Measurements from ENCODE around the gene TRIM47. TPM values are rescaled to one million over a fixed set of nuclear protein-coding genes. Genes with fewer than 3 reads are reported as not detected.

Gene TRIM47
- total RNA-seq, 2 experiments from 2014 or later = 25.9 to 41.9 TPM

DNA sequence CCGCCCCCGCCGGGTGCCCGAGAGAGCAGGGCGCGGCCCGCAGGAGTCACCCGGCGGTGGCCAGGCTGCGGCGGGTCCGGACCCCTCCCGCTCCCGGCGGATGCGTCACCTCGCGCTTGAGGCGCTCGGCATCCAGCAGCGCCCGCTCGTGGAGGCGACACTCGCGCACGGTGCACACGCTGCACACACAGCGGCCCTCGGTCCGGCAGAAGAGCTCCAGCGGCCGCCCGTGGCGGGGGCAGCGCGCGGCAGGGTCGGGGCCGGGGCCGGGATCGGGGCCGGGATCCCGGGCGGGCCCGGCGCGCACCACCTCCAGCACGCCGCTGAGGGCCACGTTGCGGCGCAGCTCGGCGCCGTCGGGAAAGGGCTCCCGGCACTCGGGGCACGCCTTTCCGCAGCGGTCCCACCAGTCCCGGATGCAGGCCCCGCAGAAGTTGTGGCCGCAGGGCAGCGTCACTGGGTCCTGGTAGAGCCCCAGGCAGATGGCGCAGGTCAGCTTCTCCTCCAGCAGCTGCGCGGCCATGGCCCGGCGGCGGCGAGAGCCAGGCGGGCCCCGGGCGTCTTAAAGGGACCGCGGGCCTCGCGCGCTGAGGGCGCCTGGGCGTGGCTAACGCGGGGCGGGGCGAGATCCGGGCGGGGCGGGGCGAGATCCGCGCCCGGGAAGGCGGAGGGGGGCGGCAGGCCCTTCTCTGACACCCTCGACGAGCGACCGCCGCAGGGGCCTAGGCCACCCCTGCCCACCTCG is 18.2 kb upstream of the TRIM47 start, which contains the start of gene TRIM65:
TRIM65 (minus strand) TSS at position 537 of the 745 bp plus-strand sequence; CDS start at position 523, 14 bp downstream.
- Histone ChIP-seq H4K20me1 (ENCODE audit: insufficient read depth, low read length) (no peaks in the 10 kb centered on the region), H2AFZ (ENCODE audit: low read length) (peak within 1 kb of the TSS; percentile 33; the same call in 1 of the 2 replicates), H3K79me2 (ENCODE audit: insufficient read depth, low read depth, low read length) (peaks cover 20% of the 10 kb centered on the region), H3K9me3 (ENCODE audit: low read length) (no peaks in the 10 kb centered on the region), H3K27ac (ENCODE audit: low read depth, low read length, poor library complexity, severe bottlenecking) (peak within 1 kb of the TSS; percentile 55), H3K9me2 (ENCODE audit: insufficient read depth, low read length) (no peaks in the 10 kb centered on the region), H3K4me1 (ENCODE audit: insufficient read depth, low read length, poor library complexity, severe bottlenecking) (peaks cover 23% of the 10 kb centered on the region), H3K4me3 (ENCODE audit: low read depth, low read length, poor library complexity, severe bottlenecking) (peak within 1 kb of the TSS; percentile 80), H3K36me3 (ENCODE audit: insufficient read depth, low read length) (peaks cover 53% of the 10 kb centered on the region), H3K4me2 (ENCODE audit: low read length) (peak within 1 kb of the TSS; percentile 95)
- ChIA-PET POLR2A (interaction anchor here (0.6 to 2.1 kb wide), 7 partner anchors 9 to 117 kb away, joined by 3 to 12 read pairs (median 3); partner anchors contain the start of gene WBP2), CTCF (ENCODE audit: unreplicated experiment) (interaction anchor here (0.5 to 2.0 kb wide), 7 partner anchors 8 to 106 kb away, joined by 3 to 10 read pairs (median 4); partner anchors contain the start of genes MRPL38 and WBP2)
- TF ChIP-seq, protein P1, sequence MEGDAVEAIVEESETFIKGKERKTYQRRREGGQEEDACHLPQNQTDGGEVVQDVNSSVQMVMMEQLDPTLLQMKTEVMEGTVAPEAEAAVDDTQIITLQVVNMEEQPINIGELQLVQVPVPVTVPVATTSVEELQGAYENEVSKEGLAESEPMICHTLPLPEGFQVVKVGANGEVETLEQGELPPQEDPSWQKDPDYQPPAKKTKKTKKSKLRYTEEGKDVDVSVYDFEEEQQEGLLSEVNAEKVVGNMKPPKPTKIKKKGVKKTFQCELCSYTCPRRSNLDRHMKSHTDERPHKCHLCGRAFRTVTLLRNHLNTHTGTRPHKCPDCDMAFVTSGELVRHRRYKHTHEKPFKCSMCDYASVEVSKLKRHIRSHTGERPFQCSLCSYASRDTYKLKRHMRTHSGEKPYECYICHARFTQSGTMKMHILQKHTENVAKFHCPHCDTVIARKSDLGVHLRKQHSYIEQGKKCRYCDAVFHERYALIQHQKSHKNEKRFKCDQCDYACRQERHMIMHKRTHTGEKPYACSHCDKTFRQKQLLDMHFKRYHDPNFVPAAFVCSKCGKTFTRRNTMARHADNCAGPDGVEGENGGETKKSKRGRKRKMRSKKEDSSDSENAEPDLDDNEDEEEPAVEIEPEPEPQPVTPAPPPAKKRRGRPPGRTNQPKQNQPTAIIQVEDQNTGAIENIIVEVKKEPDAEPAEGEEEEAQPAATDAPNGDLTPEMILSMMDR (conservative IDR thresholded peaks at IDR 0.05; ENCODE audit: low read length) = peak; percentile 54
- TF ChIP-seq EZH2phosphoT487 (IDR thresholded peaks at IDR 0.05; ENCODE audit: borderline replicate concordance, low read depth, low read length) = no peak
- DNase-seq (ENCODE audit: low spot score) = peak; percentile 90
- no TSS peak for BruUV-seq (replicated peaks)
- intact Hi-C loops (cut with micrococcal nuclease; ENCODE audit: unreplicated experiment) = loop anchor here (1.0 to 2.0 kb wide), 3 partner anchors 20 to 118 kb away; partner anchors contain the start of gene WBP2

DNA sequence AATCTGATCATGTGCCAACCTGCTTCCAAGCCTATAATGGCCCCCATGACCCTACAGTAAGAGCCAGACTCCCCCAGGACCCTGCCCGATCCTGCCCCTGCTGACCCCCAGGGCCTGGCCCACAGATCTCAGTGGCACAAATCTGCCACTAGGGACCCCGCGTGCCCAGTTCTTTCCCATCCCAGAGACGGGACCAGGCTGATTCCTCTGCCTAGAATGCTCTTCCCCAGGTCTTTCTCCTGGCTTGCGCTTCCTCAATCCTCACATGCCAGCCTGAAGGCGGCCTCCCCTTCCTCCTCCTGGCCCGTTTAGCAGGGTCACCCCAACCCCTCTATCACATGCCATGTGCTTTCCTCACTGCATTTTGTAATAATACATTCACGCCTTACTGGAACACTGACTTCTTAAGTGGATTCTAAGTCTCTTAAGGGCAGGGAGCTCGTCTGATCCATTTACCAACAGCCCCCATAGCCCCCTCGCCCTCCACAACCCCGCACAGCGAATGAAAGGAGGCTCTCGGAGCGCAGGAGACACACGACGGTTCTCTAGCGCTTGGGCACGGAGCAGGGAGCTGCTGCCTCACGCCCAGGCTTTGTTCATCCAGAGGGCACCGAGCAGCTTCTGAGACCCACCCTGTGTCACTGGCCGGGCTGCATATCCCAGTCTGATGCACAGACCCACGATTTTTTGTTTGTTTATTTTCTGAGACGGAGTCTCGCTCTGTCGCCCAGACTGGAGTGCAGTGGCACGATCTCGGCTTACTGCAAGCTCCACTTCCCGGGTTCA is 17.2 kb upstream of the TRIM47 start:
- Histone ChIP-seq H3K36me3 (ENCODE audit: insufficient read depth, low read length) (peaks cover 53% of the 10 kb centered on the region), H2AFZ (ENCODE audit: low read length) (peak overlapping the region; percentile 3; the same call in 1 of the 2 replicates), H3K4me1 (ENCODE audit: insufficient read depth, low read length, poor library complexity, severe bottlenecking) (peaks cover 23% of the 10 kb centered on the region), H3K9me3 (ENCODE audit: low read length) (no peaks in the 10 kb centered on the region), H3K9me2 (ENCODE audit: insufficient read depth, low read length) (no peaks in the 10 kb centered on the region), H3K27ac (ENCODE audit: low read depth, low read length, poor library complexity, severe bottlenecking) (peak overlapping the region; percentile 55), H3K79me2 (ENCODE audit: insufficient read depth, low read depth, low read length) (peaks cover 20% of the 10 kb centered on the region), H3K4me3 (ENCODE audit: low read depth, low read length, poor library complexity, severe bottlenecking) (peak overlapping the region; percentile 80), H3K4me2 (ENCODE audit: low read length) (peak overlapping the region; percentile 95), H4K20me1 (ENCODE audit: insufficient read depth, low read length) (no peaks in the 10 kb centered on the region)
- DNase-seq (ENCODE audit: low spot score) = peak; percentile 48
- CTCF ChIA-PET (ENCODE audit: unreplicated experiment) = interaction anchor here (0.5 to 2.0 kb wide), 5 partner anchors 9 to 370 kb away, joined by 3 to 10 read pairs (median 4); partner anchors contain the start of genes MRPL38, UBALD2 and WBP2
- BruUV-seq (replicated peaks) = no TSS peak
- no peak for TF ChIP-seq EZH2phosphoT487 (IDR thresholded peaks at IDR 0.05; ENCODE audit: borderline replicate concordance, low read depth, low read length)
- TF ChIP-seq, protein P1 (conservative IDR thresholded peaks at IDR 0.05; ENCODE audit: low read length) = peak; percentile 82
- POLR2A ChIA-PET = interaction anchor here (0.5 to 2.1 kb wide), 8 partner anchors 13 to 511 kb away, joined by 3 to 12 read pairs (median 4); partner anchors contain the start of gene WBP2
- intact Hi-C loops (cut with micrococcal nuclease; ENCODE audit: unreplicated experiment) = loop anchor here (1.0 to 2.0 kb wide), 3 partner anchors 19 to 117 kb away; partner anchors contain the start of gene WBP2
